Endothelial cell (in vitro differentiated cells): Measurements from ENCODE around the gene SVIL. TPM values are rescaled to one million over a fixed set of nuclear protein-coding genes. Genes with fewer than 3 reads are reported as not detected.
"Not testable (repeated sequence)": the region's sequence is repeated elsewhere in the genome, so short reads cannot be mapped to it uniquely, and the experiment has no call there.

Experiments used
- DNase-seq: peaks from one replicate; pipeline ENCODE4 v3.0.0; 2021; ENCODE audit warnings: low spot score
- H3K27ac Mint-ChIP-seq: one replicate; pipeline ENCODE4 v1.8.0; 2021; ENCODE audit warnings: mixed read lengths, inconsistent platforms; ENCODE audit not compliant: unreplicated experiment
- H3K27me3 Mint-ChIP-seq: one replicate; pipeline ENCODE4 v1.8.0; 2021; ENCODE audit warnings: mild to moderate bottlenecking, moderate library complexity, mixed read lengths, inconsistent platforms; ENCODE audit not compliant: unreplicated experiment
- H3K36me3 Mint-ChIP-seq: one replicate; pipeline ENCODE4 v1.8.0; 2021; ENCODE audit warnings: mild to moderate bottlenecking, low read depth, mixed read lengths, inconsistent platforms; ENCODE audit not compliant: unreplicated experiment
- H3K4me1 Mint-ChIP-seq: one replicate; pipeline ENCODE4 v1.8.0; 2021; ENCODE audit warnings: mild to moderate bottlenecking, mixed read lengths, inconsistent platforms; ENCODE audit not compliant: unreplicated experiment
- H3K4me3 Mint-ChIP-seq: one replicate; pipeline ENCODE4 v1.8.0; 2021; ENCODE audit warnings: mild to moderate bottlenecking, mixed read lengths, inconsistent platforms; ENCODE audit not compliant: unreplicated experiment
- H3K9me3 Mint-ChIP-seq: one replicate; pipeline ENCODE4 v1.8.0; 2021; ENCODE audit warnings: mixed read lengths, inconsistent platforms; ENCODE audit not compliant: unreplicated experiment
- CTCF ChIP-seq: fragments of 200-600 bp; sonication (generic); IDR thresholded peaks from one replicate; pipeline ENCODE4 v1.5.0; 2021; ENCODE audit warnings: antibody characterized with exemption; ENCODE audit not compliant: unreplicated experiment
- total RNA-seq: library from RNA; stranded (reverse); fragmentation: NEBNext Ultra II Directional; extraction: Animal tissue kit (Norgen Biotek cat#: 25700); gene quantifications from one replicate; pipeline ENCODE4 v1.2.1, GENCODE V29; 2021; ENCODE audit not compliant: unreplicated experiment

Gene SVIL
- total RNA-seq, 1 donor from 2014 or later, result 125 TPM

DNA sequence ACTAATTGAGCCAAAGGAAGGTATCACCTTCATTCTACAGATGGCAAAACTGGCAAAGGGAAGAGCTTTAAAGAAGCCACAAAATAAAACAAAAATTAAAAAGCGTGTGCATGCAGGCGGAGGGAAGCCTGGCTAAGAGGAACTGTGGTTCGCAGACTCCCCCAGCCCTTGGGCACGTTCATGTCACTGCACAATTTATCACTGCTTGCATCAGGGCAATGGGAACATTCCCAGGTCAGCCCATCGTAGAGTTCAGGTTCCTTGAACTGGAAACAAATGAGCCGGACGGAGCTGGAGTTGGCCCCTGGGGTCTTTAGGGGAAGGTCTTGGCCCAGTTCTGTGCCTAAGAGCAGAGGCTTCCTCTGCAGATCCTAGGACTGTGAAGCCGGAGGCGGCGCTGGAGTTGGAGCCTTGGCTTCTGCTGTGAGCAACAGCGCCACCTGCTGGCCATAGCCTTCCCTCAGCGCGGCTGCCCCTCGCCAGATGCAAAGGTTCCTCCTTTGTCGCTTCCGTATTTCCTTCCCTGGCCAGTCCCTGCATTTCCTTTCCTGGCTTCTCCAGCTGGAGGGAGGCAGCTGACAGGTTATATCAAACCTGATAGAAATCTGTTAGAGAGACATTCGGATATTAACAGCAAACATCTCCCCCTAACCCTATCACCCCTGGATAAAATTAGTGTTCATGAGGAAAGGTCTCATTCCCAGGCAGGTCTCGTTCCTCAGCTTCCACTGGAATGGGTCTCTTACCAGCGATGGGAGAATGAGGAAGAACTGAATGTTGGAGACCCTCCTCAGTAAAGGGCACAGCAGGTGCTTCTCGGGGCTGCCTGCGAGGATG, 185.8 kb downstream of the SVIL start:
- H3K27me3 Mint-ChIP-seq, H3K4me3 Mint-ChIP-seq, H3K36me3 Mint-ChIP-seq, H3K9me3 Mint-ChIP-seq: not testable (repeated sequence)
- TF ChIP-seq CTCF, result peak; percentile 89
- peak overlapping the region; percentile 43 for H3K27ac Mint-ChIP-seq
- peak; percentile 94 for DNase-seq
- peaks cover 12% of the 10 kb centered on the region for H3K4me1 Mint-ChIP-seq

GRCh38 chr10:29448125-29448524, 186.6 kb downstream of the SVIL start:
- H3K27ac Mint-ChIP-seq, result no peak overlapping the region
- TF ChIP-seq CTCF, result no peak
- H3K27me3 Mint-ChIP-seq, result peaks cover 6% of the 10 kb centered on the region
- H3K4me3 Mint-ChIP-seq, result no peak overlapping the region
- H3K36me3 Mint-ChIP-seq, result no peaks in the 10 kb centered on the region
- H3K9me3 Mint-ChIP-seq, result no peaks in the 10 kb centered on the region
- DNase-seq, result no peak
- peaks cover 12% of the 10 kb centered on the region for H3K4me1 Mint-ChIP-seq

- Mint-ChIP-seq H3K9me3 (no peaks in the 10 kb centered on the region), H3K27me3 (peaks cover 6% of the 10 kb centered on the region), H3K4me1 (peaks cover 8% of the 10 kb centered on the region), H3K4me3 (no peak overlapping the region), H3K27ac (no peak overlapping the region), H3K36me3 (no peaks in the 10 kb centered on the region)
- TF ChIP-seq CTCF, result no peak
- no peak for DNase-seq
Observed at GRCh38 chr10:29446327-29446726, 188.4 kb downstream of the SVIL start.

DNA sequence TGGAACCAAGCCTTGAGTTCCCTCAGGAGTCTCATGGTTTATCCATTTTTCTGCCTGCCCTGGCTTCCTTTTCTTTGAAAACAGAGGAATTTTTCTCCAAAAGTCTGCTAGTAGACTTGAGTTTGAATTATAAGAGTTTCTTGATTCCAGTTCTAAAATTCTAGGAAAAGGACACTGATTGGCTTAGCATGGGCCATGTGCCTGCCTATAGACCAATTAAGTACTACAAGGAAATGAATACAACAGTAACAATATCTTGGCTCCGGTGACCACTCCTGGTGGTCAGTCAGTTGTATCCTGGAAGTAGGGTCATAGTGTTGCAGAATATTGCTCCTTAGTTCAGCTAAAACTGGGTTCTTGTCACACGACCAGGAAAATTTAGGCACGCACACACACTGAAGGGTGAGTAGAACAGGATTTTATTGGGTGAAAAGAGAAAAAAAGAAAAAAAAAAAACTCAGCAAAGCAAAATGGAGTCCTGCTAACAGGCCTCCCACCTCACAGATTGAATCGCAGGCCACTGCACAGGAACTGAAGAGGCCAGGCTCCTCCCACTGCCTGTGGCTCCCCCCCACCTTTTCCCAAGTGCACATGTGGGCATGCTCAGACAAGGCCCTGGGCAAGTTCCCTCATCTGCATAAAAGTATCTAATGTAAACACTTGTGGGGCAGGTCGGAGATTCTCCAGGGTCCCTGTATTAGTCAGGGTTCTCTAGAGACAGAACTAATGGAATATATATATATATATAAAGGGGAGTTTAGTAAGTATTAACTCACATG, 190.8 kb downstream of the SVIL start:
- Mint-ChIP-seq H3K27ac (no peak overlapping the region), H3K9me3 (peaks cover 3% of the 10 kb centered on the region), H3K27me3 (no peaks in the 10 kb centered on the region), H3K4me3 (no peak overlapping the region), H3K36me3 (peaks cover 11% of the 10 kb centered on the region), H3K4me1 (no peaks in the 10 kb centered on the region)
- no peak for TF ChIP-seq CTCF
- no peak for DNase-seq

DNA sequence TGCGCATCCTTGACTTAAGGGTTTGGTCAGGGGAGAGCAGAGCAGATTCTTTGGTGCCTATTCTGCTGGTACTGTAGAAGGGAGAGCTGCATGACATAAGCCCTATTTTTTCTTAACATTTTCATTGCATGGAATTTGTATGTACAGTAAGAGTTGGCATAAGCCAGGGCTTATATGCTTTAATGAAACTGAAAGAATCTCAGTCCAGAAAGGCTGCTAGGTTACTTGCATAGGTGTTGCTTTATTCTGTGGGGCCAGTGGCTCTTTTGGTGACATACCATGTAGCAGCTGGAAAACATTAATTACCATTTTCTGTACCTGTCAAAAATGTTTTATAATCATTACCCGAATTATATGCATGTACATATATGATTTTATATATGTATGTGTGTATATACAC, 193.8 kb downstream of the SVIL start:
- no peak for TF ChIP-seq CTCF
- DNase-seq, result no peak
- Mint-ChIP-seq H3K36me3 (peaks cover 12% of the 10 kb centered on the region), H3K27me3 (no peaks in the 10 kb centered on the region), H3K4me3 (no peak overlapping the region), H3K27ac (no peak overlapping the region), H3K4me1 (no peaks in the 10 kb centered on the region), H3K9me3 (peaks cover 4% of the 10 kb centered on the region)

GRCh38 chr10:29439005-29439404, 195.8 kb downstream of the SVIL start:
- peak overlapping the region; percentile 5 for H3K4me3 Mint-ChIP-seq
- DNase-seq, H3K27ac Mint-ChIP-seq, H3K9me3 Mint-ChIP-seq, H3K27me3 Mint-ChIP-seq, H3K4me1 Mint-ChIP-seq: not testable (repeated sequence)
- peaks cover 12% of the 10 kb centered on the region for H3K36me3 Mint-ChIP-seq
